Measurements from ENCODE around the gene ASAP3. TPM values are rescaled to one million over a fixed set of nuclear protein-coding genes. Genes with fewer than 3 reads are reported as not detected.

The ASAP3 gene
- total and polyA plus RNA-seq, 4 donors, result 8.3 to 25.9 (median 16.7) TPM

GRCh38 chr1:23481026-23481597 lies 2.9 kb downstream of the ASAP3 start:
- H3K27ac ChIP-seq (ENCODE audit: low read depth in 1 of 2, low read length in 2 of 2), result peak overlapping the region in 1 of 2 donors; percentile 40
- no peaks in the 10 kb centered on the region for H3K9me3 ChIP-seq (ENCODE audit: control insufficient read depth in 4 of 4, low read length in 3 of 4)
- H3K4me1 ChIP-seq (ENCODE audit: control insufficient read depth in 4 of 4, insufficient read depth in 4 of 4, low read length in 3 of 4), result peaks cover 9 to 60% (median 37%) of the 10 kb centered on the region in 4 donors
- no peak for DNase-seq (ENCODE audit: low spot score)
- H3K36me3 ChIP-seq (ENCODE audit: control insufficient read depth in 4 of 4, insufficient read depth in 3 of 4, low read depth in 1 of 4, low read length in 3 of 4), result no peaks in the 10 kb centered on the region
- H3K9ac ChIP-seq (ENCODE audit: low read depth in 1 of 2, low read length in 2 of 2), result no peak overlapping the region
- TF ChIP-seq EGR1 (IDR thresholded peaks at IDR 0.05; ENCODE audit: low read depth in 2 of 2), result no peak
- no peak overlapping the region for H3K4me3 ChIP-seq (ENCODE audit: low read depth in 1 of 3, low read length in 3 of 3)
- no peaks in the 10 kb centered on the region for H3K27me3 ChIP-seq (ENCODE audit: control insufficient read depth in 4 of 4, insufficient read depth in 4 of 4, low read length in 3 of 4)
- 83% methylated on average over 7 of the region's 7 CpGs for WGBS

GRCh38 chr1:23480187-23481025 lies 3.6 kb downstream of the ASAP3 start:
- no peak overlapping the region for H3K9ac ChIP-seq (ENCODE audit: low read depth in 1 of 2, low read length in 2 of 2)
- WGBS, result 92% methylated on average over 4 of the region's 4 CpGs

More at GRCh38 chr1:23480187-23481025, 3.6 kb downstream of the ASAP3 start:
- H3K4me1 ChIP-seq (ENCODE audit: control insufficient read depth in 4 of 4, insufficient read depth in 4 of 4, low read length in 3 of 4), result peaks cover 9 to 64% (median 41%) of the 10 kb centered on the region in 4 donors
- no peaks in the 10 kb centered on the region for H3K36me3 ChIP-seq (ENCODE audit: control insufficient read depth in 4 of 4, insufficient read depth in 3 of 4, low read depth in 1 of 4, low read length in 3 of 4)
- H3K4me3 ChIP-seq (ENCODE audit: low read depth in 1 of 3, low read length in 3 of 3), result no peak overlapping the region
- no peaks in the 10 kb centered on the region for H3K9me3 ChIP-seq (ENCODE audit: control insufficient read depth in 4 of 4, low read length in 3 of 4)
- peak overlapping the region; percentile 3 to 40 for H3K27ac ChIP-seq (ENCODE audit: low read depth in 1 of 2, low read length in 2 of 2)
- no peaks in the 10 kb centered on the region for H3K27me3 ChIP-seq (ENCODE audit: control insufficient read depth in 4 of 4, insufficient read depth in 4 of 4, low read length in 3 of 4)
- no peak for DNase-seq (ENCODE audit: low spot score)
- no peak for TF ChIP-seq REST (IDR thresholded peaks at IDR 0.05)
- no peak for TF ChIP-seq TAF1 (conservative IDR thresholded peaks at IDR 0.05)
- no peak for TF ChIP-seq ZBTB33 (IDR thresholded peaks at IDR 0.05)
